SH-SY5Y (cell line): ENCODE results near the gene PCDH1.

ENCODE experiments used
- GATA2 ChIP-seq: IDR thresholded peaks from 2 replicates; pipeline ENCODE4 v1.6.1; 2011; ENCODE audit warnings: mild to moderate bottlenecking, low read depth, low read length
- GATA3 ChIP-seq: IDR thresholded peaks from 2 replicates; pipeline ENCODE4 v1.6.1; 2011; ENCODE audit warnings: low read depth, mild to moderate bottlenecking, low read length, moderate library complexity

DNA sequence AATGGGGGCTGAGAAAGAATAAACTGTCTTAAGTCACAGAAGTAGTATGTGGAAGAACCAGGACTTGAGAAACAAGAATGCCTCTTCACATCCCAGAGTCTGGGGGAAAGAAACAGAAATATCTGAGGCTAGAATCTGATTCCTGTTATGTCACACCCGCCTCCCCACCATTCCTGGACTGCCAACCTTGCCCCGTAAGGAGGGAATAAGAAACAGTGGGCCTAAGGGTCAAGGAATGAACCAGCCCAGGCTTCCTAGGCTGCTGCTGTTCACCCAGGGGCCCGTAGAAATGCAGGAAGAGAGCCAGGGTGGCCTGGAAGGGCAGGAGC is 4.3 kb downstream of the PCDH1 start:
- TF ChIP-seq GATA3 = no peak
- TF ChIP-seq GATA2 = no peak
